Lung microvascular endothelial cell (primary cell): ENCODE data around the gene ESRRG. TPM values are rescaled to one million over a fixed set of nuclear protein-coding genes. Genes with fewer than 3 reads are reported as not detected.
"Not testable (repeated sequence)": the region's sequence is repeated elsewhere in the genome, so short reads cannot be mapped to it uniquely, and the experiment has no call there.

Source experiments
- DNase-seq, 2 donors: peaks; one replicate each; pipeline versions ENCODE4 v3.0.0 to v3.0.0-alpha.2; 2010; ENCODE audit warnings: low read depth in 2 of 2
- total RNA-seq: library from RNA; depleted of rRNA; stranded (reverse); fragments of >200 nt; gene quantifications from 2 replicates; pipeline ENCODE4 v1.2.1, GENCODE V29; 2014

ESRRG gene
- total RNA-seq, 1 donor from 2014 or later: not detected

DNA sequence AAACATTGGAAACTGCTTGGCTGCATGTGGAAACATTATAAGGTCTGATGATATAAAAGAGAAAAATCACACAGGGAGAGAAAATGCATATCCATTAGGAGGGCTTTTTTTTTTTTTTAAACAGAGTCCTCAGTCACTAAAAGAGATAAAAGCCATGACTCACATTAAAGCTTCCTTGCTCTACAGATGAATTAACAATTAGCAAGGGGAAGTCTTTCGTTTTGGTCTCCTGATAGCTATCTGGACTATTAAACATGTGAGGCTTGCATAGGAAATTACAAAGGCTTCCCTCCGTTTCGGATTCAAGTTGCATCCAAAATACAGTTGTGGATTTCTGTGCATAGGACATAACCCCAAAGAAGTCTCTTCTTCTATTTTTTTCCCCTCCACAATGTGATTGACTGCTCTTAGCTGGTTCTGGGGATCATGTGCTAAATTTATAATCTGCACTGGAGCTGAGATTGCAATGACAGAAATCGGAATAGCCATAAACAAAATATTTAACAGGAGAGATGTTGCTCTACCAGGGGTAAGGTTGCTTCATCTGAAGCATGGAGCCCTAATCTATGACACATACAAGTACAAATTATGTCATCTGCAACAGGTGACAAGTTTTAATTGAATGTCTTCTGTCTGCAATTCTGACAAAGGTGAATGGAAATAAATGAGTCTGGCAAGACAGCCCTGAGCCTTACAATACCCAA lies 146.8 kb downstream of the ESRRG start:
- no peak for DNase-seq

DNA sequence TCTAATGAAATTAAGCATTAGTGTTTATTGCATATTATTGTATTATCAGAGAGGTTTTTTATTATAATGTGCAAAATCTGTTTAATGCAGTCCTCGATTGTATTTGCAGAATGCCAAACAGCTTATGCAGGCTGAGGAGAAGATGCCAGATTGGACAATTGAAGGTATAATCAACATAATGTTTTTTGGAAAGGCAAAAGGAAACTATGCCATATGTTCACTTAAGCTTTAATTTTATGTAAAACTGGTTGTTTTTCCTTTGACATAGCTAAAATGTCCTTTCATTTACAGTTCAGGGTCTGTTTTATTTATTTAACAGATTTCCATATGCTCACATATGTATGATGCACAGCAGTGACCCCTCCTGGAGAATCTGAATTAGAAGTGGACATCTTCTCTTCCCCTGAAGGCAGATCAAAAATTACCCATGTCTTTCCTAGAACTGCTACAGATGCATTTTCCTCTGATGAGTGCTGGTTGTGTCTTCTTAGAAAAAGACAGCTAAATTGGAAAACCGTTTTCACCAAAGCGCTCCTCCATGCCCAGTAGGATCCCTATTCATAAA lies 156.5 kb downstream of the ESRRG start:
- peak in 1 of 2 donors; percentile 3 for DNase-seq

DNA sequence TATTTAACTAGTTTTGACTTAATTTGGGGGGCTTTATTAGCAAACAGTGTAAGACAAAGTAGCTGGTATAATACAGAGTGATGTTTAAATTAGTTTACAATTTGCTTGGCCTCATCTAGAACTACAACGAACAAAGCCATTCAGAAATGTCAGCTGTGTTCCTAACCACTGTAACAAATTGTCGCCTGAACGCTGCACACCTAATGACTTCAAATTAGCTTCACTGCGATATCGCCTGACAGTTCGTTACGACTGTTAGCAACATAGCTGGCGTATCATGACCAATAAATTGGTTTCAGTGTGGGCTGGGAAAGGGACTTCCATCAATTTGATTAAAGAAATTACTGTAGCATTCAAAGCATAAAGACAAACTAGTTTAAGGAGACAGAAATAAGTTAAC lies 160.1 kb downstream of the ESRRG start:
- no peak for DNase-seq

DNA sequence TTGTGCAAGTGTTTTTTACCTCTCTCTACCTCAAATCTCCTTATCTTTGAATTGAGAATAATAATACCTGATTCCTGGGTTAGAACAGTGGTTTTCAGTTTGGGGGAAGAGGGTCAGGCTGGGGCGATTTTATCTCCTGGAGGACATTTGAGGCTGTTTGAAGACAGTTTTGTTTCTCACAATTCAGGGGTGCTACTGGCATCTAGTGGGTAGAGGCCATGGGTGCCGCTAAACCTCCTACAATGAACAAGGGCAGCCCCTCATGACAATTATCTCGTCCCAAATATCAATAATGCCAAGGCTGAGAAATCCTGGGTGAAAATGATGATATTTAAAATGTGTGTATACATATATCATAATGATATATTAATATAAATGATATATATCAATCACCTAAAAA lies 160.8 kb downstream of the ESRRG start:
- DNase-seq: no peak

DNA sequence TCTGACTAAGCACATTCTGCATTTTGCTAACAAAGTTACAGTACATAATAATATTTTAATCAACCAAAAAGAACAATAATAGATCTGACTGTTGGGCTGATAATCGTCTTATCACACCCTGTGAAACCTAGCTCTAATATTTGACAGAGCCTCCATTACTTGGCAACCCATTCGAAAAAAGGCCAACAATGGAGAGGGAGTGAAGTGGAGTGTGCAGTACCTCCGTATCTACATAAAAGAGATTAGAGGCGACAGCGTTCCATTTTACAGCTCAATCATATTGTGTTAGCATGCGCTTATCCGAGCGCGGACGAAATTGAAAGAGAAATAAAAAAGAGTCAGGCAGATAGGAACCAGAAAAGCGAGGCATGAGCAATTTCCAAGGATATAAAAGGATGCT lies 162.7 kb downstream of the ESRRG start:
- no peak for DNase-seq

DNA sequence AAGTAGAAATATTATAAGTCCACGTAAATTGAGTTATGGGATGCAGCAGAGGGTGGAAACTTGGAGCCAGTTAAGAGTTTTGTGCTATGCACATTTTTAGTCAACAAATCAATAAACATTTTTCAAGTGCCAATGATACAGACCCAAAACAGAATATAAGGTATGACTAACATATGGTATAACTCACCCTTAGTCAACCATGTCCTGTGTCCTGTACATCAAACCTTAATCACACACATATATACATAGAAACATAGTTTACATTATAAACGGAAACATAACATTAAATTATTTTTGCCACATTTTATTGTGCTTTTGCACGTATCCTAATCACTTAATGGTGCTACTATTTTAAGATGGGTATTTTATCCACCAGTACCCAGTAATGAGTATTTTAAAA lies 163.9 kb downstream of the ESRRG start:
- no peak for DNase-seq

DNA sequence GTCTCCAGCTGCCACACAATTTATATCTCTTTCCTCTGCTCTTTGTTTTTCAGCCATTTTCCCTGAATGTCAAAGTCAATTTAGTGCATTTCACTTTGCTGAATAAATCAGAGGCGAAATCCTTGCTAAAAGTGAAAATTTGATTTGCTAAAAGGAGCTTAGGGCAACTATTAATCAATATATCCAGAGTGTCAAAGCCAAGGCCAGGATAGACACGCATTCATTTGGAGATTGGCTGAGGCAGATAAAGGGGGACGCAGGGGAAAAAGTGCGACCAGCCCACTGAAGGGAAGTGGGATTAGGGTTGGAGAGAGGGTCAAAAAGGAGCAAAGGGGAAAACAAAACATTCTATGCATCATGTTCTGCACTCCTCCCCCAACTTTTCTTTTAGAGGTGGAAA lies 167.6 kb downstream of the ESRRG start:
- no peak for DNase-seq

DNA sequence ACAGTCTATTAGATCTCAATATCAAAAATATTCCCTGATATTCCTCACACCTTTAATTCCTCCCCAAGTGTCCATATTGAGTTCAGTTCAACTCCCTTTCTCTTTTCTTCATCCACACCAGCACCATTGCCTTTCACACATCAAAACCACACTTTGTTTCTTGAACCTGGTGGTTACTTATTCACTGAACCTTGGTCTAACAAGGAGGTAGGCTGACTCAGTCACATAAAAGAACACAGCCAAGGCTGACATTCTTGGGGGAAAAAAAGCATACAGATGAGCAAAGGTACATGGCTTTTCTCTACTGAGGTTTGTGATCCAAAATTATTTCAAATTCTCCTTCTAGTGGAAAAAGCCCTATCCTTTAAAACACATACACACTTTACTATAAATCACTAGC lies 168.3 kb downstream of the ESRRG start:
- no peak for DNase-seq

DNA sequence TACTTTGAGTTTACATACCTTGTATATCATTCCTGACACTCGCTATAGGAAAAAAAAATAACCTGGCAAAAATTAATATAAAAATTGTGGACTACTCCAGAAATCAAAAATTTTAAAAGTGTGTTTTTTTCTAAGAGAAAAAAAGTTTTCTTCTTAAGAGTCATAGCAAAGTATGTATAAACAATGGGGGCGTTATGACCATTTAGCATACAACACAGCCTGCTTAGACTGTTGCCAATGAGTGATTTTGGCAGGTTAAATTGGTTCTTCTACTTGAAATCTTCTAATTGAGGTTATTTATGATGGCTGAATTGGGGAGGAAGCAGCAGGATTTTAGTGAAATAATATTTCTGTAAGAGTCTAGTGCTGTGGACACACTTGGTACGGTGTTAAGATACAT lies 169.5 kb downstream of the ESRRG start:
- DNase-seq: no peak

DNA sequence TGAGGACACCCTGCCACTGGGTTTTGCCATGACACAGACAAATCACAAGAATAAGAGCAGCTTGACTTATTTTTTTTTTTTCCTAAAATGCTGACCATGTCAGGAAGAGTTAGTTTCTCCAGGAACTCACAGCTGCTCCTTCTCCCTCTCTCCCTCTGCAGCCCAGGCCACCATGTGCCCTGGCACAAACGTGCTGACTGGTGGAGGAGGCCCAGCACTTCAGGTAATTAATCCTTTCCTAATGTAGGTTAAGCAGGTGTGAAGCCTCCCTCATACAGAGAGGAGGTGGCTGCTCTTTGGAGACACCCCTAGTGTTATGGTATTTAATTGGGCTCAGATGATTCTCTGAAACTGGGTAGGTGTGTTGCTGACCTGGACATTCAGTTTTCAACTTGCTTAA lies 170.2 kb downstream of the ESRRG start:
- DNase-seq: no peak

DNA sequence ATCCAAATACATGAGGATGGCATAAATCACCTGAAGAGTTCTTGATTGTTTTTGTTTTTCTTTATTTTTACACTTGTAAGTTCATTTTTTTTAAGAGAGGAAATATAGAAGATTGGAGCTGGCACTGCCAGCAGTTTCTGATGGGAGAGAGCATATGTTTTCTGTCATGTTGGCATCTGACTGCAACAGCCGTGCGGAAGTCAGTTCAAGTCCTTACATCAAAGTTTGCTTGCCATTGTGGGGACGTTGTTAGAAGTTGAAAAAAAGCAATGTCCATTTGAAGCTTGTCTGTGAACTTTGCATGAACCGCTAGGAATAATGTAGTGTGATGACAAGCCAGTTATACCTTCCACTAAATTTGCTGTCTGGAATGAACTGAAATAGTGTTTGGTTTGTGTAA lies 173.4 kb downstream of the ESRRG start:
- no peak for DNase-seq

DNA sequence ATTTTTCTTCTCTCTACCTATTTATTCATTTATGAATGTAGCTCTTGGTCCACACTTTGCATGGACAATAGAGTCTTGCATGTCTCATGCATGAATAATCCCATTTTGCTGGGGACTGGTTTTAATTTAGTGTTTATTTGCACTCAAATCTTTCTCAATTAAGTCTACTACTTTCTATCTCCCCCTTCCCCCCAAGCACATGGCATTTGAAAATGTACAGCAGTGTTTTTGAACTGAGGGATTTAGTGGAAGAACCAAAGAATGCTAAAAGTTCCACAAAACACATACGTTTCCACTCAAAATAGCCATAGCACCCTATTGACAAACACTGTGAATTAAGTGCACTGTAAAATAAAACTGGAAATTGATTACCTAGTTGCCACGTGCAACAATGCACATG lies 180.5 kb downstream of the ESRRG start:
- DNase-seq: no peak

DNA sequence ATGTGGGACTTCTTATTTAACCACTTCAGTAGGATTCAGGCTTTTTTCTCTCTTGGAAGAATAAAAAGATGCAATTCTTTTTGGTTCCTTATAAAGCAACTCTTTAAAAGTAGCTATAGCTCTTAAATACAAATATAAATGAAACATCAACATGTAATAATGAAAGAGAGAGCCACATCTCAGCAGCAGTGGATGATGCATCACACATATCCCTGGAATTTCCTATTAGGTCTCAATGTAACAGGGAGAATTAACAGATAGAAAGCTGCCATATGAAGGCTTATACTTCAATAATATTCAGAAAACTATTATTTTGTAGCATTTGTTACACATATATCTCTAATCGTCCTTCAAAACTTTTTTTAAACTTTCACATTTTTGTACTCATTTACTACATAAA lies 181.0 kb downstream of the ESRRG start:
- no peak for DNase-seq

DNA sequence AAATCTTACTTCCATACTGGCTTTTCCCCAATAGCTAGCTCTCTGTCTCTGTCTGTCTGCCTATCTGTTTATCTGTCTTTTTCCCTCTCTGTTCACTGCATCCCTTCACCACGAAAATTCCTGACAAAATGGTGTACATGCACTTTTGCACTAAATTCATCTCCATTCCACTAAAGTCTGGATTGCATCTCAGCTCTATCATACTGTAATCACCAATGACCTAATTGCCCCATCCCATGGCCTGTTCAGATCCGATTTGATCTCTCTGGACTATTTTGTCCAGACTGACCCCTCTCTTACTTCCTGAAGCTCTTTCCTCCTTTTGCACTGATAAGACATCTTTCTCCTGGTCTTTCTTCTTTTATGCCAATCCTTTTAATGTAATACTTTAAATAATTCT lies 187.5 kb downstream of the ESRRG start:
- DNase-seq: no peak

DNA sequence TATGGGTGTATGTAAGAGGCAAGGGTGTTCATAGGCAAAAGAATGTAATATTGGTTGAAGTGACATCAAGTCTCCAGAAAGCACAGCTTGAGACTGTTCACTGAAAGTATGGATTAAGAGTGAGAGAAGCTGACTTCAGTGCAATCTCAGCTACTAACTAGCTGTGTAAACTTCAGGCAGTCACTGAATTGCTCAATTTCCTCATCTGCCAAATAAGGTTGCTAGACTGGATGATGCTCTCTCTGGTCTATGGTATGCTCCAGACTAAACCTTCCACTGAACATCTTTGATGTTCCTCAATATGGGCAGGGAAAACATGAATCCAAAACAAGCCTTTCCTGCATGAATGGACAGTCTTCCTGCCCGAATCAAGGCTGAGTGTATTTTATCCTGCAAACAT lies 188.2 kb downstream of the ESRRG start:
- no peak for DNase-seq

DNA sequence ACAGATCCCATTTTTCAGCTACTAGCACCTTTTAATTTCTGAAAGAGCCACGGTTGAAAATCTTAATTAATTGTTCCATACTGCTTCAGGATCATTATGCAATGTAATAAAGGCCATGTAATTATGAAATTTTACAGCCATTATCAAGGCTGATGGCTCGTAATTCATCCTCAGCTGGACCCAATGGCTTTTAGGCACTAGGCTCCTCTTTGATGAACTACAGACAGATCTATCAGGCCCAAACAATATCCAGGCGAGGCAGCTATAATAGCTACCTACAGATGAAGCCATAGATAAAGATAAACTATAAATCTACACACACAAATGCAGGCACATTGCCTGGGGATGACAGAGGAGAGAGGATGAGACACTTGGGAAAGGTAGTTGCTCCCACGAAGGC lies 189.5 kb downstream of the ESRRG start:
- DNase-seq: no peak

DNA sequence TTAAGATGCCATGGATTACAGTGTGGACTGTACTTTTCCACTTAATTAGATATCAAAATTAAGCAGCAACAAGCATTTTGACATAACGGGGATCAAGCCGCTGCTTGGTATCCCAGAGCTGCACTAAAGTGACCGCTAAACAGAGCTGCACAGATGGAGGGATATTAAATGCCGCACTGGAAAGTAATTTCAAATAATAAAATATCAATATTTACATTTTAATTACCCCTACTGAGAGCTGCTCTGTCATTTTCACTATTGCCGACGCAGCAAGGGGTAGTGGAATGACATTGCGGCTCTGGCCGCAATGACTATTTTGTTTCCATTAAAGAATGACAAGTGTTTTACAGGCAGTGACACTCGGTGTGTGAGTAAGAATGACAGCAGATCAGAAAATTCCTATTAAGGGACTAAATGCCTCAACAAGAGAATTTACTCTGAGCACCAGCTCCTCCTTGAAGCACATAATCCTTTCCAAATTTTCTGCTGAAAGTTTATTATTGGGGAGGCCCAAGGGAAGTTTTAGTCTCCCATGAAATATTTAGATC lies 190.9 kb downstream of the ESRRG start:
- DNase-seq: no peak

DNA sequence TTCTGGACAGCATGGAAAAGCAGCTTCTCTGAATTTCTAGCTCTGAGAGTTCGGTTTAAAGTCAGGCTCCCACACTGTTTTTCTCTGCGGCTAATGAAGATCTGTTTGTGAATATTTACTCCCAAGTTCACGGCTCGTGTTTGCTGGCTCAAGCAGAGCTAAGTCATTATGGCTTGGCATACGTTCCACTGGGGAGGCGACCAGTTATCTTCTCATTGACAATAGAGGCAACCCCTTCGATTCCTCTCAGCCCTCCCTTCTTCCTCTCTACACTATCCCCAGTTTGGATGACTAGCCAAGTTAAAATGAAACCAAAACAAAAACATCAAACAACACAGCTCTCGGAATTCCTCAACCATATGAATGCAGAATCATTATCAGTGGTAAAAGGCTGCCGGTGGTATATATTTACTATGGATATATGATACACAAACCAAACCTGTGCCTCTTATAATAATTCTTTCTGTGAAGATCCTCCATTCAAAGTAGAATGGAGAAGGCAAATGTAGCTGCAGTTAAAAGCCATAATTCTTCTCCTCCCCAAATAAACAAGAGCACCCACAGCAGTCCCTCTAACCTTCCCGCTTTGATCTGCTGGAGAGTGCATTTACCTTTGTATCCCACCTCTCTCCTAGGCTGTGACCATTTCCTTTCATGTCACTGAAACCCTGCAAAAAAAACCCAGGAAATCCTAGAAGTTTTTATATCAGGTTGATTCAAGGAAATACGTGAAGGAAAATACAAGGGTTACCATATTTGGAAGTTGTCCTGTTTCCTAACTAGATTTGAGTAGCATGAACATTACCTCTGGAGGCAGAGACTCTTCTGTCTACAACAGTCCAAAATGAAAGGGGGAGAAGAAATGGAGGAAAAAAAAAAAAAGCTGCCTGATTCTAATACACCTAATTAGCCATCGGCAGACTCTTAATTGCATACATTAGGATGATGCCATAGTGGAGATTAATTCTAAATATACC lies 191.7 kb downstream of the ESRRG start:
- peak in 1 of 2 donors; percentile 4 for DNase-seq

DNA sequence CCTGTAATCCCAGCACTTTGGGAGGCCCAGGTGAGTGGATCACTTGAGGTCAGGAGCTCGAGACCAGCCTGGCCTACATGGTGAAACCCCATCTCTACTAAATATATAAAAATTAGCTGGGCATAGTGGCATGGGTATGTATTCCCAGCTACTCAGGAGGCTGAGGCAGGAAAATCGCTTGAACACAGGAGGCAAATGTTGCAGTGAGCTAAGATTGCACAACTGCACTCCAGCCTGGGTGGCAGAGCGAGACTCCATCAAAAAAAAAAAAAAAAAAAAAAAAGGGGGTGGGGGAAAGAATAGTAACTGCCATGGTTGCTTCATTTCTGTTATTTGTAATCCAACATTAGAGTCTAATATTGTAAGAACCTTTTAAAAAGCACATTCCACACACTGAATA lies 193.4 kb downstream of the ESRRG start:
- not testable (repeated sequence) for DNase-seq

DNA sequence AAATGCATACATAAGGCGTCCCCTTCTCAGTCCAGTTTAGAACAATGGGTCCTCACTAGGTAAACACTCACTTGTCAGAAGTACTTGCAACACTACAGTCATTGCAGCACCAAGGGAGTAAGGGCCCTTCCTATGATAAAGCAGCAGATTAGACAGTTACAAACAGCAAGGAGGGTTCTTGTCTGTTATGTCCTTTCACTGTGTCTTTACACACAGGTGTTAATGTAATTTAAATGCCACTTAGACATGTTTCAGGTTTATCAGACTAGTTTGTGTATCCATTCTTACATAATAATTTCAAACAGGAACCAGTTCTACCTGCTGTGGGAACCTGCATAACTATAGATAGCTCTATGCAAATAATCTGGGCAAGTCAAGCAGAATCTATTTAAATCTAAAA lies 194.4 kb downstream of the ESRRG start:
- no peak for DNase-seq

DNA sequence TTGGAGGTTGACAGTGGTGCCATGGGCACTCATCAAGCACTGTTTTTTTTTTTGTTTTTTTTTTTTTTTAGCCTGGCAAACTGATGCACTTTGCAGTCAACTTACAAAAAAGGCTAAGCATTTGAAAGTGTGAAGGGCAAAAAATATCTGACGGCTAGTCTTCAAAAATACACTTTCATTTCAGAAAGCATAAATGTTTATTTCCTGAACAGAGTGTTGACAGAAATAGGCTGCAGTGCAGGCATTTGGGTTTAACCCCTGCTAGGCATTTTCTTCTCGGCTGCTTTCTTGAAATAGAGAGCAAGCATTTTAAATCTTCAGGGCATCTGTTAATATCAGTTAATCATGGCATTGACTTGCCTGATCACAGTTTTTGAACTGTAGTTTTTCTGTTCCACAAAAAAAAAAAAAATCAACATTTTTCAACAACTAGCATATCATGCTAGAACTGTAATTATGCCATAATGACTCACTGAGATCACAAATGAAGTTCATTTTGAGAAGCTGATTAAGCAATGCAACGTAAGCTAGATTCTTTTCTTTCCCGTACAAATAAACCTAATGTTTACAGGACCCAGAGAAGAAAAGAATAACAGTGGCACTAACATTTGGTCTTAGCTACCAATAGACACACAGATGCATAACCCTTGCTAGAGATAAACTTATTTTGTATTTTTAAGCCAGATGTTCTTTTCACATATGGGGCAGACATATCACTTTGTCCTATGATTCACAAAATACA lies 199.6 kb downstream of the ESRRG start:
- no peak for DNase-seq

DNA sequence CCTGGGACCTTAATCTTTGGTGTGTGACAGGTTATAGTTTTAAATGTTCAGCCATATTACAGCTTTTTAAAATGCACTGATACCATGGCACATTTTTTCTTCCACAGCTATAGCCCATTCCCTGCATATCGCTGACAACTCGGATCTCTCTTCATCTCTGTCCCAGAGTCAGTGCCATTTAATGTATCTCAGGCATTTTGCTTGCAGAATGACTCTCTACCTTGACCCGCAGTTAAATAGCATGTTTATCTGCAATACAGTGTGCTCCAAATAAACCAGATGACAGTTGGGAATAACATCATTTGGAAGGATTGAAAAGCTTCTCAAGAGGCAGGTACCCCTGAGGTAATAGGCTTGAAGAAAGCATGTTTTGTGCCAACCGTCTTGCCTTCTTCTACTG lies 200.2 kb downstream of the ESRRG start:
- DNase-seq: no peak
